Activated B cell treated with CpG ODN at 0.5 μM for 24 hours (primary cell): ENCODE measurements around the gene ERH. TPM values are rescaled to one million over a fixed set of nuclear protein-coding genes. Genes with fewer than 3 reads are reported as not detected.

Experiments used
- ATAC-seq: fragments of 200-7000 bp; cut with Tn5 transposase; one replicate; pipeline ENCODE4 v1.10.0; 2021; ENCODE audit warnings: low read depth, mild to moderate bottlenecking, moderate library complexity
- CTCF ChIA-PET: fragments of 350-600 bp; sonication (Branson Sonifier 250); formaldehyde crosslinking; loops from one replicate; lab custom pipeline; 2021; ENCODE audit warnings: antibody characterized with exemption; lab: Charles Lee
- POLR2A ChIA-PET: fragments of 350-600 bp; sonication (Branson Sonifier 250); formaldehyde crosslinking; loops from one replicate; lab custom pipeline; 2021; ENCODE audit warnings: antibody characterized with exemption; lab: Charles Lee
- DNase-seq: peaks from one replicate; pipeline ENCODE4 v3.0.0; 2022
- H3K27ac Mint-ChIP-seq: one replicate; pipeline ENCODE4 v1.8.0; 2020; ENCODE audit warnings: mixed read lengths
- H3K27me3 Mint-ChIP-seq: one replicate; pipeline ENCODE4 v1.8.0; 2021; ENCODE audit warnings: mixed read lengths
- H3K36me3 Mint-ChIP-seq: one replicate; pipeline ENCODE4 v1.8.0; 2021; ENCODE audit warnings: low read depth, mixed read lengths
- H3K4me1 Mint-ChIP-seq: one replicate; pipeline ENCODE4 v1.8.0; 2021; ENCODE audit warnings: mixed read lengths
- H3K4me3 Mint-ChIP-seq: one replicate; pipeline ENCODE4 v1.8.0; 2020; ENCODE audit warnings: mild to moderate bottlenecking, mixed read lengths
- H3K9me3 Mint-ChIP-seq: one replicate; pipeline ENCODE4 v1.8.0; 2020; ENCODE audit warnings: mixed read lengths
- intact Hi-C: fragments of 100-400 bp; cut with micrococcal nuclease; formaldehyde crosslinking; loops from one replicate; pipeline ENCODE4 v1.15.1; 2024
- total RNA-seq: library from RNA; stranded (reverse); gene quantifications from 2 replicates; pipeline ENCODE4 v1.2.3, GENCODE V29; 2022
- TF ChIP-seq, protein P1 (sequence below): fragments of 200-600 bp; IDR thresholded peaks from one replicate; pipeline ENCODE4 v1.8.0; 2022; ENCODE audit warnings: antibody characterized with exemption, mild to moderate bottlenecking

Gene ERH
- total RNA-seq, 1 donor from 2014 or later = 273 TPM

DNA sequence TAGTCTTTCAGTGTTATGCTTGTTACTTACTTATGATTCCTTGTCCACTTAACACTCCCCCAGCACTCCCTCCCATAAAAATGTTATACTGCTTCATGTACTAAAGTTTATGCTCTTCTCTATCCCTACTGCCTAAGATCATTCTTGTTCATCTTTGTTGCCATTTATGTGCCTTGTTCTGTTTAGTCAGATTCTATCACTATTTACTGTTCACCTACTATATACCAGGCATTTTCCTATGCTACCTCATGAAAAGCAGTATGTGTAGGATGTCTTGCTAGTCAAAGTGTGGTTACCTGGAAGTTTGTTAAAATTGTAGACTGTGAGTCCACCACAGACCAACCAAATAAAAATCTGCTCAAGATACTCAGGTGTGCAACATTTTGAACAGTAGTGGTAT, 23.9 kb downstream of the ERH start:
- CTCF ChIA-PET = no interaction called here
- H3K9me3 Mint-ChIP-seq = peaks cover 2% of the 10 kb centered on the region

DNA sequence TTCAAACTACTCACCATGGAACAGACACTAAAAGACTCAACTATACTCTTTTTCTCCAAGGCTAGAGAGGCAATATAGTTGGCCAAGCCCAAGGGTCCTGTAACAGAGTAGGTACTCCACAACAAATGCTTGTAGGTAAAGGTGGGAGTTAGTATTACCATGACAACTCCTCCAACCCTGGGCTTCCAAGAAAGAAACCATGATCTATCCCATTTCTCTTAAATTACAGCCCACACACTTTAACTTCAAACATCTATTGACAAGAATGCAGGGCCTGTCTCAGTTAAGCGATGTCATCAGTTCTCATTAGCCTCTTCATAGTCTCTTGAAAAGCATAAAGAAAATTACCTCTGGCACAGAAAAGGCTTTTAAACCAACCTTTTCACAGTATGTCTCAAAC, 25.0 kb downstream of the ERH start:
- Mint-ChIP-seq H3K4me1 (no peaks in the 10 kb centered on the region), H3K27me3 (no peaks in the 10 kb centered on the region), H3K4me3 (no peak overlapping the region), H3K9me3 (peaks cover 2% of the 10 kb centered on the region), H3K36me3 (peaks cover 38% of the 10 kb centered on the region), H3K27ac (no peak overlapping the region)
- ATAC-seq = no peak
- CTCF ChIA-PET = no interaction called here
- TF ChIP-seq, protein P1, sequence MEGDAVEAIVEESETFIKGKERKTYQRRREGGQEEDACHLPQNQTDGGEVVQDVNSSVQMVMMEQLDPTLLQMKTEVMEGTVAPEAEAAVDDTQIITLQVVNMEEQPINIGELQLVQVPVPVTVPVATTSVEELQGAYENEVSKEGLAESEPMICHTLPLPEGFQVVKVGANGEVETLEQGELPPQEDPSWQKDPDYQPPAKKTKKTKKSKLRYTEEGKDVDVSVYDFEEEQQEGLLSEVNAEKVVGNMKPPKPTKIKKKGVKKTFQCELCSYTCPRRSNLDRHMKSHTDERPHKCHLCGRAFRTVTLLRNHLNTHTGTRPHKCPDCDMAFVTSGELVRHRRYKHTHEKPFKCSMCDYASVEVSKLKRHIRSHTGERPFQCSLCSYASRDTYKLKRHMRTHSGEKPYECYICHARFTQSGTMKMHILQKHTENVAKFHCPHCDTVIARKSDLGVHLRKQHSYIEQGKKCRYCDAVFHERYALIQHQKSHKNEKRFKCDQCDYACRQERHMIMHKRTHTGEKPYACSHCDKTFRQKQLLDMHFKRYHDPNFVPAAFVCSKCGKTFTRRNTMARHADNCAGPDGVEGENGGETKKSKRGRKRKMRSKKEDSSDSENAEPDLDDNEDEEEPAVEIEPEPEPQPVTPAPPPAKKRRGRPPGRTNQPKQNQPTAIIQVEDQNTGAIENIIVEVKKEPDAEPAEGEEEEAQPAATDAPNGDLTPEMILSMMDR = no peak
- DNase-seq = no peak
- POLR2A ChIA-PET = interaction anchor here (1.5 kb wide), 1 partner anchor 25 kb away, joined by 6 read pairs; the partner anchor contains the start of gene ERH
- intact Hi-C loops = no loop called here

More for the DNA sequence above, 23.9 kb downstream of the ERH start:
- intact Hi-C loops = no loop called here
- POLR2A ChIA-PET = no interaction called here
- no peak overlapping the region for H3K27ac Mint-ChIP-seq
- H3K4me1 Mint-ChIP-seq = no peaks in the 10 kb centered on the region
- H3K4me3 Mint-ChIP-seq = no peak overlapping the region
- peaks cover 43% of the 10 kb centered on the region for H3K36me3 Mint-ChIP-seq
- TF ChIP-seq, protein P1 = no peak
- ATAC-seq (no peak), DNase-seq (no peak)
- H3K27me3 Mint-ChIP-seq = no peaks in the 10 kb centered on the region

DNA sequence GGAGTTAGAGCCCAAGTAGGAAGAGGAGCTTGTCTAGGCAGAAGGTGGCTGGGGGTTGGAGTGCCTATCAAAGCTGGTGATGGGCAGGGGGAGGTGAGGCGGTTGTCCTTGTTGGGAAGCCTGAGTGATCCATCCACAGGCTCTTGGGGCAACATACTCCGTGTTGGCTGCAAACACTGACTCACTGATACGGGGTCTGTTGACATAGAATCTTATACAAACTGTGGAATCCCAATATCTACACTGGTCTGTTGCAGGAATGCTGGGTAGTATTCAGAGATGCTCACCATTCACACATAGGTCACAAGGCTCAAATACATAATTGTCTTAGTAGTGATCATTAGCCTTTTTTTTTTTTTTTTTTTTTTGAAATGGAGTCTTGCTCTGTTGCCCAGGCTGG, 26.0 kb downstream of the ERH start:
- peaks cover 2% of the 10 kb centered on the region for H3K9me3 Mint-ChIP-seq
- DNase-seq = no peak
- H3K4me1 Mint-ChIP-seq = no peaks in the 10 kb centered on the region
- H3K36me3 Mint-ChIP-seq = peaks cover 35% of the 10 kb centered on the region
- intact Hi-C loops = no loop called here
- H3K4me3 Mint-ChIP-seq = no peak overlapping the region
- ChIA-PET CTCF (no interaction called here), POLR2A (interaction anchor here (0.6 to 1.5 kb wide), 2 partner anchors 16 to 26 kb away, joined by 3 to 6 read pairs; partner anchors contain the start of gene ERH)
- H3K27ac Mint-ChIP-seq = no peak overlapping the region
- no peak for ATAC-seq
- TF ChIP-seq, protein P1 = no peak
- no peaks in the 10 kb centered on the region for H3K27me3 Mint-ChIP-seq

DNA sequence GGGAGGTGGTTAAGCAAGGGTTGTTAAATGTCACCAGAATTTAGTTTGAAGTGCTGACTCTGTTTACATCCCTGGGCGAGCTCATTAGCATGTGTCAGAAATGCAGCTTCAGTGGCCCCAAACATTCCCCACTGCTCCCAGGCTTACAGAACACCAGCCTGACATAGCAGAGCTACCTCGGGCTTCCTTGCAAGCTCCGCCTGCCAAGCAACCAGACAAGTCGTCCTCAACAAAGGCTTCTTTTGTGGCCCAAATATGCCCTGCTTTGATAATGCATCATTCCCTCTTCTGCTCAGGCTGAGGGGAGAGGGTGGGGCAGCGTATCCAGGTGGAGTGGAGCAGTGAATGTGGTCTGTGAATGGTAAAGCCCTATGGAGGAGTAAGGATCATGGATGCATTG, 28.0 kb downstream of the ERH start:
- Mint-ChIP-seq H3K27ac (no peak overlapping the region), H3K27me3 (no peaks in the 10 kb centered on the region), H3K4me1 (no peaks in the 10 kb centered on the region), H3K4me3 (no peak overlapping the region), H3K36me3 (peaks cover 15% of the 10 kb centered on the region), H3K9me3 (no peaks in the 10 kb centered on the region)
- no peak for ATAC-seq
- no peak for DNase-seq
- intact Hi-C loops = no loop called here
- TF ChIP-seq, protein P1 = no peak
- ChIA-PET CTCF (interaction anchor here (1.0 kb wide), 1 partner anchor 127 kb away, joined by 3 read pairs; no protein-coding TSS in a partner anchor), POLR2A (no interaction called here)

DNA sequence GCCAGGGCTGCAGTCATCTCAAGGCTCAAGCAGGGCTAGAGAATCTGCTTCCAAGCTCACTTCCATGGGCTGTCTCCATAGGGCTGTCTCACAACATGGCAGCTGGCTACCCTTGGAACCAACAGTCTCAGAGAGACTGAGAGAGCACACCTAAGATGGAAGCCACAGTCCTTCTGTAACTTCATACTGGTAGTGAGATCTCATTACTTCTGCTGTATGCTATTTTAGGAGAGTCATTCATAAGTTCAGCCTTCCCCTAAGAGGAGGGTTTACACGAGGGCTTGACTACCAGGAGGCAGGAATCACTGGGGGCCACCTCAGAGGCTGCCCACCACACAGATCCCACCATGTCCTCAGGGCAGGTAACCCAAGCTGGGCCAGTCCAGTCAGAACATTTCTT, 29.7 kb downstream of the ERH start:
- DNase-seq (no peak), ATAC-seq (no peak)
- Mint-ChIP-seq H3K27ac (no peak overlapping the region), H3K4me1 (no peaks in the 10 kb centered on the region), H3K36me3 (peaks cover 5% of the 10 kb centered on the region), H3K27me3 (no peaks in the 10 kb centered on the region), H3K9me3 (no peaks in the 10 kb centered on the region), H3K4me3 (no peak overlapping the region)
- intact Hi-C loops = no loop called here
- POLR2A ChIA-PET = no interaction called here
- TF ChIP-seq, protein P1 = no peak
- CTCF ChIA-PET = no interaction called here
